Suprapubic skin (tissue), 3 donors: Measurements from ENCODE around the gene KIAA2012.

ENCODE experiments used
- POLR2AphosphoS5 ChIP-seq, 3 donors: sonication (generic); formaldehyde crosslinking; IDR thresholded peaks; one replicate each; pipeline ENCODE4 v1.6.1; 2017; ENCODE audit warnings: antibody characterized with exemption in 3 of 3
- TF ChIP-seq, protein P1 (sequence below), 2 donors: fragments of 200-600 bp in 1 of 2; fragments of 450-650 bp in 1 of 2; sonication (generic) in 1 of 2; IDR thresholded peaks; one replicate each; pipeline ENCODE4 v1.5.1; 2016 to 2019; ENCODE audit warnings: antibody characterized with exemption in 2 of 2, mild to moderate bottlenecking in 1 of 2, moderate library complexity in 1 of 2

DNA sequence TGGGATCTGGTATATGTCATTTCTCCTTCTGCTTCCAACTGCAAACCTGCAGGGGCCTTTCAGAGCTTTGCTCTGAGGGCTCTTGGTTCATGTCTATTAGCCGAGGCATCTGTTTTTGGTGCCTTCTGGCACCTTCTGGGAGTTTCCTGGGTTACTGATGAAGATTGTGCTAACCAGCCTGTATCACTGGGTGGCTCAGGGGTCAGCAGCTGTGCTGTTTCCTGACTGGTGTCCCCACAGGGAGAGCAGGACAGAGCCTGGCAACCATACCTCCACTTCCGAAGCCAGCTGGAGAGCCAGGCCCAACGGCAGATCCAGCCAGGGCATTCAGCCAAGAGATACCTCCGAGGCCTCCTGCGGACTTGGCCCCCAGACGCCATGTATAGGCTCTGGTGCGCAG is 17.5 kb downstream of the KIAA2012 start:
- TF ChIP-seq, protein P1, sequence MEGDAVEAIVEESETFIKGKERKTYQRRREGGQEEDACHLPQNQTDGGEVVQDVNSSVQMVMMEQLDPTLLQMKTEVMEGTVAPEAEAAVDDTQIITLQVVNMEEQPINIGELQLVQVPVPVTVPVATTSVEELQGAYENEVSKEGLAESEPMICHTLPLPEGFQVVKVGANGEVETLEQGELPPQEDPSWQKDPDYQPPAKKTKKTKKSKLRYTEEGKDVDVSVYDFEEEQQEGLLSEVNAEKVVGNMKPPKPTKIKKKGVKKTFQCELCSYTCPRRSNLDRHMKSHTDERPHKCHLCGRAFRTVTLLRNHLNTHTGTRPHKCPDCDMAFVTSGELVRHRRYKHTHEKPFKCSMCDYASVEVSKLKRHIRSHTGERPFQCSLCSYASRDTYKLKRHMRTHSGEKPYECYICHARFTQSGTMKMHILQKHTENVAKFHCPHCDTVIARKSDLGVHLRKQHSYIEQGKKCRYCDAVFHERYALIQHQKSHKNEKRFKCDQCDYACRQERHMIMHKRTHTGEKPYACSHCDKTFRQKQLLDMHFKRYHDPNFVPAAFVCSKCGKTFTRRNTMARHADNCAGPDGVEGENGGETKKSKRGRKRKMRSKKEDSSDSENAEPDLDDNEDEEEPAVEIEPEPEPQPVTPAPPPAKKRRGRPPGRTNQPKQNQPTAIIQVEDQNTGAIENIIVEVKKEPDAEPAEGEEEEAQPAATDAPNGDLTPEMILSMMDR (IDR thresholded peaks at IDR 0.05) = no peak
- TF ChIP-seq POLR2AphosphoS5 (IDR thresholded peaks at IDR 0.05) = no peak
